CD4-positive, CD25-positive, alpha-beta regulatory T cell (primary cell): ENCODE measurements around the gene PCBD1. TPM values are rescaled to one million over a fixed set of nuclear protein-coding genes. Genes with fewer than 3 reads are reported as not detected.

Source experiments
- ATAC-seq, 2 donors: fragments of 150-1000 bp; cut with Tn5 transposase; one replicate each; pipeline ENCODE4 v1.10.0; 2021; ENCODE audit warnings: low read depth in 2 of 2, moderate number of reproducible peaks in 2 of 2, moderate library complexity in 1 of 2
- DNase-seq, 3 donors: peaks; one replicate each; pipeline versions ENCODE4 v3.0.0 to v3.0.0-alpha.2; 2012 to 2022; ENCODE audit warnings: mixed read lengths in 1 of 3
- H3K27ac ChIP-seq: one replicate; pipeline ENCODE4 v1.7.0; 2013; ENCODE audit warnings: mild to moderate bottlenecking, low read length; ENCODE audit not compliant: insufficient read depth, poor library complexity, severe bottlenecking
- H3K27me3 ChIP-seq: one replicate; pipeline ENCODE4 v1.7.0; 2013; ENCODE audit warnings: low read length; ENCODE audit not compliant: control insufficient read depth, insufficient read depth
- H3K36me3 ChIP-seq: one replicate; pipeline ENCODE4 v1.7.0; 2013; ENCODE audit warnings: mild to moderate bottlenecking, low read length, moderate library complexity; ENCODE audit not compliant: control insufficient read depth, insufficient read depth
- H3K4me1 ChIP-seq: 2 replicates; pipeline ENCODE4 v1.7.0; 2013; ENCODE audit warnings: mild to moderate bottlenecking, low read length; ENCODE audit not compliant: insufficient read depth, control insufficient read depth, poor library complexity, severe bottlenecking
- H3K4me3 ChIP-seq: one replicate; pipeline ENCODE4 v1.7.0; 2013; ENCODE audit warnings: low read depth, mild to moderate bottlenecking, low read length, moderate library complexity
- H3K9me3 ChIP-seq, 2 experiments: 1 replicate in 1 of 2; 2 replicates in 1 of 2; pipeline ENCODE4 v1.7.0; 2013; ENCODE audit warnings: low read length in 2 of 2, mild to moderate bottlenecking in 1 of 2, moderate library complexity in 1 of 2; ENCODE audit not compliant: control insufficient read depth in 2 of 2
- H3K27ac Mint-ChIP-seq, 3 donors: one replicate each; pipeline ENCODE4 v1.8.0; 2020 to 2022; ENCODE audit warnings: mild to moderate bottlenecking in 3 of 3, mixed read lengths in 3 of 3, moderate library complexity in 2 of 3
- H3K27me3 Mint-ChIP-seq: one replicate; pipeline ENCODE4 v1.8.0; 2022; ENCODE audit warnings: mild to moderate bottlenecking, mixed read lengths
- H3K36me3 Mint-ChIP-seq: one replicate; pipeline ENCODE4 v1.8.0; 2020; ENCODE audit warnings: mixed read lengths
- H3K4me1 Mint-ChIP-seq, 4 donors: one replicate each; pipeline ENCODE4 v1.8.0; 2020 to 2022; ENCODE audit warnings: mixed read lengths in 4 of 4, mild to moderate bottlenecking in 1 of 4
- H3K4me3 Mint-ChIP-seq, 4 donors: one replicate each; pipeline ENCODE4 v1.8.0; 2020 to 2022; ENCODE audit warnings: mild to moderate bottlenecking in 4 of 4, mixed read lengths in 4 of 4, moderate library complexity in 3 of 4
- H3K9me3 Mint-ChIP-seq, 7 donors: one replicate each; pipeline ENCODE4 v1.8.0; 2020 to 2022; ENCODE audit warnings: mixed read lengths in 7 of 7, mild to moderate bottlenecking in 3 of 7, moderate library complexity in 2 of 7
- polyA plus RNA-seq, 4 donors: library from polyadenylated mRNA; unstranded; fragments of 300-500 nt; fragmentation: Illumina TruSeq; gene quantifications; one replicate each; pipeline ENCODE4 v1.2.3, GENCODE V29; 2021
- total RNA-seq: library from RNA; stranded (reverse); gene quantifications from one replicate; pipeline ENCODE4 v1.2.3, GENCODE V29; 2022

Gene PCBD1
- total and polyA plus RNA-seq, 5 donors from 2014 or later = 14.0 to 41.7 (median 28.7) TPM

- DNase-seq = no peak
- Histone ChIP-seq H3K27me3 (no peaks in the 10 kb centered on the region), H3K4me1 (no peaks in the 10 kb centered on the region), H3K36me3 (no peaks in the 10 kb centered on the region), H3K27ac (no peak overlapping the region), H3K9me3 (no peaks in the 10 kb centered on the region), H3K4me3 (no peak overlapping the region)
- H3K36me3 Mint-ChIP-seq = no peaks in the 10 kb centered on the region
- peaks cover 0 to 3% (median 0%) of the 10 kb centered on the region in 7 donors for H3K9me3 Mint-ChIP-seq
- no peak overlapping the region for H3K4me3 Mint-ChIP-seq
- H3K27ac Mint-ChIP-seq = no peak overlapping the region
- no peak for ATAC-seq
- peaks cover 0 to 3% (median 0%) of the 10 kb centered on the region in 4 donors for H3K4me1 Mint-ChIP-seq
- no peaks in the 10 kb centered on the region for H3K27me3 Mint-ChIP-seq
Measured at GRCh38 chr10:70931168-70931815, 42.9 kb upstream of the PCBD1 start.

GRCh38 chr10:70930263-70931000, 42.1 kb upstream of the PCBD1 start:
- Mint-ChIP-seq H3K27me3 (no peaks in the 10 kb centered on the region), H3K27ac (no peak overlapping the region), H3K4me3 (no peak overlapping the region), H3K36me3 (no peaks in the 10 kb centered on the region), H3K9me3 (peaks cover 0 to 3% (median 0%) of the 10 kb centered on the region in 7 donors), H3K4me1 (peaks cover 0 to 5% (median under 1%) of the 10 kb centered on the region in 4 donors)
- Histone ChIP-seq H3K27ac (no peak overlapping the region), H3K9me3 (no peaks in the 10 kb centered on the region), H3K27me3 (no peaks in the 10 kb centered on the region), H3K4me3 (no peak overlapping the region), H3K36me3 (no peaks in the 10 kb centered on the region), H3K4me1 (no peaks in the 10 kb centered on the region)
- DNase-seq (no peak), ATAC-seq (no peak)

- Mint-ChIP-seq H3K27me3 (no peaks in the 10 kb centered on the region), H3K9me3 (peaks cover 0 to 3% (median 0%) of the 10 kb centered on the region in 7 donors), H3K27ac (peak overlapping the region in 1 of 3 donors; percentile 60), H3K36me3 (no peaks in the 10 kb centered on the region), H3K4me1 (peaks cover 0 to 9% (median 3%) of the 10 kb centered on the region in 4 donors), H3K4me3 (no peak overlapping the region)
- peaks cover 3% of the 10 kb centered on the region for H3K27me3 ChIP-seq
- no peaks in the 10 kb centered on the region for H3K4me1 ChIP-seq
- DNase-seq (no peak), ATAC-seq (no peak)
- H3K9me3 ChIP-seq = no peaks in the 10 kb centered on the region
- H3K4me3 ChIP-seq = no peak overlapping the region
- H3K36me3 ChIP-seq = no peaks in the 10 kb centered on the region
- no peak overlapping the region for H3K27ac ChIP-seq
Measured at GRCh38 chr10:70928140-70928539, 39.8 kb upstream of the PCBD1 start.

GRCh38 chr10:70927189-70927943, 39.0 kb upstream of the PCBD1 start:
- H3K36me3 ChIP-seq = no peaks in the 10 kb centered on the region

GRCh38 chr10:70926226-70927000, 38.0 kb upstream of the PCBD1 start:
- no peak overlapping the region for H3K4me3 Mint-ChIP-seq
- H3K4me3 ChIP-seq = no peak overlapping the region
- DNase-seq = no peak
- H3K36me3 ChIP-seq = no peaks in the 10 kb centered on the region
- no peaks in the 10 kb centered on the region for H3K4me1 ChIP-seq
- no peak for ATAC-seq
- peaks cover 0 to 3% (median 0%) of the 10 kb centered on the region in 7 donors for H3K9me3 Mint-ChIP-seq
- H3K27me3 ChIP-seq = peaks cover 3% of the 10 kb centered on the region
- H3K27me3 Mint-ChIP-seq = peaks cover 5% of the 10 kb centered on the region
- H3K27ac Mint-ChIP-seq = no peak overlapping the region
- H3K9me3 ChIP-seq = no peaks in the 10 kb centered on the region
- H3K36me3 Mint-ChIP-seq = no peaks in the 10 kb centered on the region
- H3K4me1 Mint-ChIP-seq = peaks cover 0 to 9% (median 3%) of the 10 kb centered on the region in 4 donors
- H3K27ac ChIP-seq = no peak overlapping the region

More at GRCh38 chr10:70927189-70927943, 39.0 kb upstream of the PCBD1 start:
- H3K27ac ChIP-seq = no peak overlapping the region
- ATAC-seq (no peak), DNase-seq (no peak)
- no peak overlapping the region for H3K4me3 Mint-ChIP-seq
- H3K9me3 Mint-ChIP-seq = peaks cover 0 to 3% (median 0%) of the 10 kb centered on the region in 7 donors
- H3K9me3 ChIP-seq = no peaks in the 10 kb centered on the region
- H3K4me1 Mint-ChIP-seq = peaks cover 0 to 9% (median 3%) of the 10 kb centered on the region in 4 donors
- no peaks in the 10 kb centered on the region for H3K27me3 Mint-ChIP-seq
- H3K27ac Mint-ChIP-seq = no peak overlapping the region
- no peaks in the 10 kb centered on the region for H3K4me1 ChIP-seq
- H3K27me3 ChIP-seq = peaks cover 3% of the 10 kb centered on the region
- H3K36me3 Mint-ChIP-seq = no peaks in the 10 kb centered on the region
- no peak overlapping the region for H3K4me3 ChIP-seq

GRCh38 chr10:70925377-70926225, 37.2 kb upstream of the PCBD1 start:
- H3K27me3 ChIP-seq = peaks cover 3% of the 10 kb centered on the region
- H3K27me3 Mint-ChIP-seq = peaks cover 5% of the 10 kb centered on the region
- peak overlapping the region in 1 of 3 donors; percentile 48 for H3K27ac Mint-ChIP-seq
- no peaks in the 10 kb centered on the region for H3K36me3 Mint-ChIP-seq
- H3K9me3 Mint-ChIP-seq = peaks cover 0 to 7% (median 0%) of the 10 kb centered on the region in 7 donors
- peaks cover 0 to 9% (median 3%) of the 10 kb centered on the region in 4 donors for H3K4me1 Mint-ChIP-seq
- H3K4me3 ChIP-seq = no peak overlapping the region
- no peak overlapping the region for H3K4me3 Mint-ChIP-seq
- no peaks in the 10 kb centered on the region for H3K9me3 ChIP-seq
- DNase-seq = peak; percentile 12 to 39 (median 22)
- H3K36me3 ChIP-seq = no peaks in the 10 kb centered on the region
- peak; percentile 41 to 42 for ATAC-seq
- no peak overlapping the region for H3K27ac ChIP-seq
- H3K4me1 ChIP-seq = no peaks in the 10 kb centered on the region
